ENCODE data around the gene VWA2.

Gene VWA2

DNA sequence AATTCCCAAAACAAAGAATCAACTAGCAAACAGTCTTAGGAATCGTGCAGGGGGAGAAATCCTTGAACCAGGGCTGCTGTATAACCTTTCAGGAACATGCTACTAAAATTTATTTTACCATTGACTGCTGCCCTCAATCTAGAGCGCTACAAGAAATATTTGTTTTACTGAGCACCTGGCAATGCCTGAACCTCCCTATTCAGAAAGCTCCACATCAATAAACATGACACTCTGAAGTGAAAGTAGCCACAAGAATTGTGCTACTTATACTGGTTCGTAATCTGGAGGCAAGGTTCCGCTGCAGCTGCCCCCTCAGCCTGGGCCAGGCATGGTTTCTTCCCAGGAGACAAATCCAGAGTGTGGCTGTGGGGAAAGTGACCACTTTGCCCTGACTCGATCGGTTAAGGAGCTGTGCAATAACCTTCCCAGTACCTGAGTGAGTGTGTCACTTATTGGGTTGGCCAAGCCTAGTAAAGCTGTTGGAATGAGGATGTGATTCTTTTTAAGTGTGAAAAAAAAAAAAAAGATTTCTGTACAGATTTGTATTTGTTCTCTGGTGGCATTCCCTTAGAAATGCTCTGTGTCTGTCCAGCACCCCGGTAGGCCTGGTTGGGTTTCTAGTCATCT lies 7.7 kb downstream of the VWA2 start:
- no peak for DNase-seq

DNA sequence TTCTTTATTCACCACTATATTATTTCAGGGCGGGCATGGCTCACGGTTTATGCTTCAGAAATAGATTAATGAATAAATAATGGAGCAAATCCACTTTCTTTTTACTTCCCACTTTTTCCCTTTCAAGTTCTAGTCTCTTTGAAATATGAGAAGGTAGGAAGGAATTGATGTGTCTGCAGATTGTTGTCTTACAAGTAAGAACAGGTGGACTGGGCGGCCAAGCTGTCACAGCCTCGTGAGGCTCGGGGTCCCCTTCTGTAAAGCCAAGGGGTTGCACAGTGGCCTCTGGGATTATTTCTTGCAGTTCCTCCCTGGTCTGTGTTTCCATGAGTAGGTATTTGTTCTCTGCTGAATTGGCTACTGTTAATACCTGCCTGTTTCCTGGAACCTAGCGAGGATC lies 11.2 kb downstream of the VWA2 start:
- no peak for DNase-seq

DNA sequence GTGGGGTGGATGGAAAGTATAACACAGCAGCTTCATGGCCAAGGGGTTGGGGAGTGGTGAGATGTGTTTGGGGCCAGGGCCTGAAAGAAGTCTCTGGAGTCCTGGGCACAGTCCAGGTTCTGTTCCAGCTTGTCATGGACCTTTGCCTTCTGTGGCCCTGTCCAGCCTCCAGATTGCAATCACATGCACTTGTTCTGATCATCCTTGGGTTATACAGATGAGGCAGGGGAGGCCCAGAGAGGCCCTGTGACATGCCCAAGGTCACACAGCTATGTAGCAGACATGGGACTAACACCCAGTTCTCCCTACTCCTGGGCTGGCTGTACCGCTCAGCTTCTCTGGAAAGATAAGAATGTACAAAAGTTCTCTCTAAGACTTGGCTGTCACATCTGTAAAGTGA lies 11.7 kb downstream of the VWA2 start:
- DNase-seq: no peak

DNA sequence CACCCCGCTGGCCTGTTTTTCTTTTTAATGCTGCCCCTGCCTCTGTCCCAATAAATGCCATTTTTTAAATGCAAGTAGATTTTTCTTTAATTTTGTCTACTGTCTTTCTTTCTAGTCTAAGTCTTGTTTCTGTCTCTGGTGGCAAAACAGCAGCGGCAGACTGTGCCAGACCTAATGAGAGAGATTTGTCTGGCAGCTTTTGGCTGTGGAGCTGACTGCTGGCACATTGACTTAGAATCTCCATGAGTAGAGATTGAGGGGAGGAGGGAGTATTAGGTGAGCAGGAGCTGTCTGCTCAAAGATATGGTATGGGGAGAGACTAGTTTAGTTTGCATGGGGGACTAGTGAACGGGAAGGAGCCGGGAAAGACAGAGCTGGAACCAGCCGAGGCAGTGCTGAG lies 13.0 kb downstream of the VWA2 start:
- no peak for DNase-seq

DNA sequence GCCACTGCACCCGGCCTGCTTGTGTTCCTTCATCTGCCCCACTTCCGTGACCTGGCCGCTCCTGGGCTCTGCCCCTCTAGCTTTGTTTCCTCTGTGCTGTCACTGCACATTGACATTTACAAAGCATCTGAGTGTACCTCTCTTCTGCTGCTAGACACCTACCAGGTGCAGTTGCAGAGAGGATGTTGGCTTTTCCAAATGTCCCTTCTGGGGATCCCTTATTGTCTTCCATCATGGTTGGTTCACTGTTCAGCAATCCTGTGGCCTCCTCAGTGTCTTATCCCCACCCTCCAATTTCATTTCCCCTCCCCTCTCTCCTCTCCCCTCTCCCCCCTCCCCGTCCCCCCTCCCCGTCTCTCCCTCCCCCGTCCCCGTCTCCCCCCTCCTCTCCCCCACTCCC lies 13.8 kb downstream of the VWA2 start:
- no peak for DNase-seq

DNA sequence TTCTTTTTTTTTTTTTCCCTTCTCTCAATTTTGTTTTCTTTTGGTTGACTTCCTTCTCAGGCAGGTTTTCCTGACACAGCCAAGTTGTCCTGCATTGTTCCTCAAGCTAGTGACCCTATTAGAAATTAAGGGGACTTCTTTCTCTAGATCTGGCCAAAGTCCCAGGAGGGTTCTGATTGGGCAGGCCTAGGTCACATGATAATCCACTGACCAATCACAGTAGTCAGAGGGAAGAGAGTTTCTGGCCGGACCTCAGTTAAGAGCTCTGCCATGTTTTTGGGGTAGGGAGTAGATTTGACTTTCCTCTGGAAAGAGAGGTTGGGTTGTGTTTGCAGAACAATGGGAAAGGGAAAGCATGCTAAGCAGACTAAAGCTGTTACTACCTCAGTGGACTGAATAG lies 16.2 kb downstream of the VWA2 start:
- DNase-seq: no peak

DNA sequence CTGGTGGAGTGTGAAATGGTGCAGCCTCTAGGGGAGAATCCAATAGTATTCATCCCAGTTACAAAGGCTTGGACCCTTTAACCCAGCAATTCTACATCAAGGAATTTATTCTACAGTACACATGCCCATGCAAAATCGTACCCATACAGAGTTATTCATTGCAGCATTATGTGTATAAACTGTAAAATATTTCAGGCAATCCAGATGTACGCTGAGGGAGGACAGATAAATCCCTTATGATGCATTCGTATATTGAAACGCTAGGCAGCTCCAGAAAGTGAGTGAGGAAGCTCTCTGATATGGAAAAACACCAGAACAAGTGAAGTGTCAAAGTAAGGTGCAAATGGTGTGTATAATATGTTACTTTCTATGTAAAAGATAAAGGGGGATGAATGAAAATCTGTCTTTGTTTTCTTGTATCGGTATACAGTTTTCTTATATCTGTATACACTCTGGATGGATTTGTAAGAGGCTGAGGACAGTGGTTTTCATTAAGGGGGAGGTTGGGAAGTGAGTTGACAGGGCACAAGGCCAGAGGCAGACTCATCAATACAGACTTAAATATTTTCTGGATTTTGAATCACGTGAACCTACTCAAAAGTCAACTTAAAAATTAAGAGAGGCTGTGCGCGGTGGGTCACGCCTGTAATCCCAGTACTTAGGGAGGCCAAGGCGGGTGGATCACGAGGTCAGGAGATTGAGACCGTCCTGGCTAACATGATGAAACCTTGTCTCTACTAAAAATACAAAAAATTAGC lies 17.1 kb downstream of the VWA2 start:
- DNase-seq: no peak

DNA sequence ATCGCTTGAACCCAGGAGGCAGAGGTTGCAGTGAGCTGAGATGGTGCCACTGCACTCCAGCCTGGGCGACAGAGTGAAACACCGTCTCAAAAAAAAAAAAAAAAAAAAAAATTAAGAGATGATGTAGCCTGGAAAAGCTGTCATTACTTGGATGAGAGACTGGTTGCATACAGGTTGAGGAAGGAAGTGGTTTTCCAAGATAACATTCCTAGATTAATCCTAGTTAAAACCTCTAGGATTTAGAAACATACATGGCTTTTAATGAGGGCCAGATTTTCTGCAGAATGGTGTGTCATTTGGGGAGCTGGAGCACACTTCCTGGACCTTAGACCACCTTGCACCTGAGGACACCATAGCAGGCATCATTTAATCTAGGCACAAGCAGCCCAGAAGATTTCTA lies 17.8 kb downstream of the VWA2 start:
- DNase-seq: no peak

DNA sequence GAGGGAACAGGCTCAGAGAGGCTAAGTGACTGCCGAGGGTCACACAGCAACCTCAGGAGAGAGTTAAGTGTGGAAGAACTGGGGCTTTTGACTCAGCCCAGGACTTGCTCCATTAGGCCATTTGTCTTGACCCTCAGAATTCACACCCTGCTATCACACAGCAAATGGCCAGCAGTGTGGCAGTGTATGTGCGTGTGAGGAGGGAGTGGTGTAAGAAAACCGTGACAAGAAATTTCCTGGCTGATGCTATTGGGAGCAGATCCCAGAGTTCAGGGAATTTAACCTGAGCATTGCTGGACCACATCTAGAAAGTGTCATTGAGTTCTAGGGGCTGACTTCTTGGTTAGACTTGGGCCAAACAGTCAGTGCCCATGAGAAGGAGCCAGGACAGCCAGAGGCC lies 18.4 kb downstream of the VWA2 start:
- no peak for DNase-seq

DNA sequence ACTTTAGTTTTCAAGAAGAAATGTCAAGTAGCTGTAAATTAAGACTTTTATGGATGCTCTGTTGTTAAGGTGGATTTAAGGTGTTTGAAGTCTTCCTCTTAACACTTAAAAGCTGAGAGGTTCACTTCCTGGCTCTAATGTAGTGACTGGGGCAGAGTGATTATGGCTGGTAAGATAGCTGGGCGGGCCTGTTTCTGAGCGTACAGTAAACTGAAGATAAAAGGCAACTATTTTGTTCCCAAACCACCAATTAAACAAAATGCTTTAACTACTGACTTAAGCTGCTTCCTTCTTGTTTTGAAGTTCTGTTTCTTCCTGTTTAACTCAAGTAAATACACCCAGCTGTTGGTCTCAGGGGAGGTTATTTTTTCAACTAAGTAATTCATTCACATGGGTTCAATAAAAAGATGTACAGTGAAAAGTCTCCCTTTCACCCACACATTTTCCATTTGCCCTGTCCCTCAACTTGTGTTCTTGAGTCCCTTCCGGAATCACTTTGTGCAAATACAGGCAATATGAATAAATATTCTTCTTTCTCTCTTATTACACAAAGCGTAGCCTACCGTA lies 19.3 kb downstream of the VWA2 start:
- peak; percentile 3 for DNase-seq

DNA sequence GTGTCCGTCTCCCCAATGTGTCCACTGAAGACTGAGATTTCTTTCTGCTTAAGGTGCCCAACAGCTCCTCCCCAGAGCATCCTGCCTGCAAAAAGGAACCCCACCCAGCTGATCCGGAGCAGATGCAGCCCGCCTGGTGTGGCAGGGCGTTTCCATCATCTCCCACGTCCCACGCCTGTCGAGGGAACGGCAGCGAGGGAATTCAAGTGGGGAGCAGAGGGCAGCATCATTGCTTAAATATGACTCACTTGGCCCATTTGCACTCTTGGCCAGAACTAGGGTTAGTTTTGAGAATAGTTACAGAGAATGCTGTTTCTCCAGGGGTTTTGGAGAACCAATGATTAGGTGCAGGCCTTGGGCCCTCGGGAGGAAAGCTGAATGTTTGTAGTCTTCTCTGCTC lies 20.8 kb downstream of the VWA2 start:
- DNase-seq: no peak

DNA sequence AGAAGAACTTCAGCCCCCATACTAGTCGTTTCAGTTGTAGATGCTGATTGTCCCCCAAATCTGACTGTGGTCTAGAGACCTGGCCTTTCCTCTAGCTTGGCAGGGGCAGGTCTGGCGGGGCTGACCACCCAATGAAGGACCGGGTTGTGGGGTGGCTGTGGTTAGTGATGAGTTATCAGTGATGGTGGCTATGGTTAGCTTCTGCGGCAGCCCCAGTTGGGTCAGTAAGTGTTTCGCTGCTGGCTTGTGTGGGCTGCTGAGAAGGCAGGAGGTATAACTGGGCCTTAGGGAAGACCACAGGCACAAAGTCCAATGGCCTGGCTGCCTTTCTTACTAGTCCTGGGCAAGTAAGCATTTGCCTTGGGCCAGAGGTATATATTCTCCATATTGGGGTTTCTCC lies 21.3 kb downstream of the VWA2 start:
- no peak for DNase-seq

DNA sequence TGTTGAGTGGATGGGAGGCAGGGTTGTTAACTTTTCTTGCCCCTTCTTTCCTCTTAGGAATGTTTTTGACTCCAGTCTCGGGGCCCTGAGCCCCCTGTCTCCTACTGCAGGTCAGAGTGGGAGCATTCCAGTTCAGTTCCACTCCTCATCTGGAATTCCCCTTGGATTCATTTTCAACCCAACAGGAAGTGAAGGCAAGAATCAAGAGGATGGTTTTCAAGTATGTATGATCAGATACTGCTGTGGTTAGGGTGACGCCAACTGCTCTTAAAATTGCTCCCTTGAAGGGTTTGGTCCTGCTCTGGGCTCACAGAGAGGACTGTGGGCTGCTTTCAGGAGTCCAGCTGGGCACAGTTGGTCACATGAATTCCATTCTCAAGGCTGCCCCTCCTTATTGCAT lies 22.0 kb downstream of the VWA2 start:
- no peak for DNase-seq

DNA sequence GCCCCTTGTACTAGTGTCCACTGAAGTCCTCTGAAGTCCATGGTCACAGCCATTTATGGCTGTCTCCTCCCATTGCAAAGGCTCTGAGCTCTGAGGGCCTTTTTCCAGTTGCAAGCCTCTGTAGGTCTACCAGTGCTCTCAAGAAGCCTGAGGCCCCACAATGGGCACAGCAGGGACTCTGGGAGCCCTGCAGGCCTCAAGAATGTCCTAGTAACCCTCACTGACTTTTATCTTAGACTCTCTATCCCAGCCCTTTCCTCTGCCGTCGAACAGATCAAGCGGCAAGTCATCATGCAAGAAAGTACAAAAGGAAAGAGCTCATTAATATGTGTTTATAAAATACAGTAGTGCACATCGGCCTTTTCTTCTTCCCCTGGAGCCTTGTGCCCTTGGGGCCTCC lies 23.4 kb downstream of the VWA2 start:
- DNase-seq: no peak

DNA sequence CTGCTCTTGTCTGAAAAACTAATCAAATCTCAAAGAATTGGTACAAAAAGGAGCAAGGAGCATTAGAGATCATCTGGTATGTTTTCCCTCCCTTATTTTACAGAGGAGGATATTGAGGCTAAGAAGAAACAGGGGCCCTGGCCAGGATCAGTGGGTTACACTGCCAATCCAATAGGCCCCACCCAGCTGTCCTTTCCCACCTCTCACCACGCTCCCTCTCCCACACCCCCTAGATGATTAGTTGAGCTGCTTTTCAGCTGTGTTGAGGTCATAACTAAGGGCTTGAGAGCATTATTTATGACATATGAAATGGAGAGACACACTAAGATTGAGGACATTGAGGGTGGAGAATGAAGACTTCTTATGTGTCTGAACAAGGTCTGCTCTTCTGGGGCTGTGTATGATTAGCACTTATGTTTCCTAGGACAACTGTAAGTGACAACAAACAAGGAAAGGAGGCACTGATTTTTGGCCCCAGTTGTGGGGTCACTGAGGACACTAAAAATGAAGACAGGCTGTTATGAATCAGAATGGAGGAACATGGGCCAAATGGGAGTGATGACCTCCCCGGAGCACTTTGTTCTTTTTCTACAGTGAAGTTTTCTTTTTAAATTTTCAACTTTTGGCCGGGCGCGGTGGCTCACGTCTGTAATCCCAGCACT lies 26.5 kb downstream of the VWA2 start:
- DNase-seq: no peak

DNA sequence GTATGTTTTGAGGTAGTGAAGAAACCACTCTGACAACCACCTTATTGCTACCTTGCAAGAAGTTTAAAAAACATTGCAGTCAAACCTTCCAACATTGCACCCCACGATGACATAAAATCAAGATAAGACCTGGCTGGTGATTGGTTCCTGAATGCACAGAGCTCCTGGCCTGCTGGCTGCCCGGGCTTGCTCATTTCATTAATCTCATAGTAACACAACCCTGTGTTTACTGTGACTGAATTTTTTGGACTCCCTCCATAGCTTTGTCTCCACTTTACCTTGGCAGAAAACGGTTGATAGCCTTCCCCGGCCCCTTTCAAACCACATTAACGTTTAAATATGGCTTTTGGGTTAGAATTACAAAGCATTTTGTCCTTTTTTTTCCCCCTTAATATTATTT lies 27.5 kb downstream of the VWA2 start:
- no peak for DNase-seq

DNA sequence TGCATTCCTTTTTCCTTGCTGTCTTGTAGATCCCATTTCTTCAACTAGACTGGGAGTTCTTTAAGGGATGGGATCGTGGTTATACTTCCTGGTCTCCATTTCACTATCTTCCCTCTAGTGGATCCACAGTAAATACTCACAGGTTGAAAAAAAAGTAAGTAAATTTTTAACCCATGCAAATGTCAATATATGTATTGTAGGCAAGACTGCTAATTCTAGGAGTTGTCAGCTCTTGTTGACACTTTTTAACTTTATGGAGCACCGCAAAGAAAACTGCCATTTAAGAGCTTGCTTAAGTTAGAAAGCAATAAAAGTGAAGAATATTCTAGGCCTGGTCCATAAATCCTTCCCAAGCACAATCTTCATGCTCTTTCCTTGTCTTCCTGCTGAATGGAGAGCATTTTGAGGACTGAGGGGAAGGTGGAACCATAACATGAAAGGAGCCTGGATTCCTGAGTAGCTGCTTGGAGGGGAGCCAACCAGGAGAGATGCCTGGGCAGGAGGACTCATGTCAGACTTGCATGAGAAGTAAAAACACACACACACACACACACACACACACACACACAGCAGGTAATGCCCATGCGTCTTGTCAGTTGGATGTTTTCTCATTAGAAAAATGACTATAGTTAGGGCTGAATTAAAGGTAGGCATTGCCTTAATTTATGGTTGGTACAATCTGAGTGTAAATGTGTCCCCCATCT lies 32.2 kb downstream of the VWA2 start:
- DNase-seq: no peak

DNA sequence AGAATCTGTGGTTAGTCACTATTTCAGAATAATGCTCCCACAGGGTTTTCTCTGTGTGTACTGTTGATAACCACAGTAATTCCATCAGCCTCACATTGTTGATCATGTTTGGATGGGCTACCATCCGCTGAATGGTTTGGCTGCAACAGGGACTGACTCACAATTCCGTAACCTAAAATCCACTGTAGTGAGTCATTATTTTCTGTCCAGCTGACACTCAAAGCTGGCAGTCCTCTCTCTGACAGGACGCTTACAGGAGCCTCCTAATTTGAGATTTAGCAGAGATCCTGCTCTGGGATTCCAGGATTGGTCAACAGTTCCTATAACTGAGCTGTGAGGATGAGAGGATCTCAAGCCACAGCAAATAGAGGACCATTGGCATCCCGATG lies 32.7 kb downstream of the VWA2 start:
- DNase-seq: no peak

DNA sequence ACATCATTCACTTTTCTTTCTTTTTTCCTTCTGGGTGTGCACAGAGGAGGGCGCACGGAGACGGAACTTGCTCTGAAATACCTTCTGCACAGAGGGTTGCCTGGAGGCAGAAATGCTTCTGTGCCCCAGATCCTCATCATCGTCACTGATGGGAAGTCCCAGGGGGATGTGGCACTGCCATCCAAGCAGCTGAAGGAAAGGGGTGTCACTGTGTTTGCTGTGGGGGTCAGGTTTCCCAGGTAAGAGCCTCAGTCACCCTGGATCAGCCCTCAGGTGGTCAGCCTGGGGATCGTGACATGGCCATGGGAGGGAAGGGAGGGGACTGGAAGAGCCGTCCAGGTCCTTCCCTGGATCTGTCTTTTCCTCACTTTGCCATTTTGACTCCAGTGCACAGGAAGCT lies 33.6 kb downstream of the VWA2 start:
- no peak for DNase-seq

DNA sequence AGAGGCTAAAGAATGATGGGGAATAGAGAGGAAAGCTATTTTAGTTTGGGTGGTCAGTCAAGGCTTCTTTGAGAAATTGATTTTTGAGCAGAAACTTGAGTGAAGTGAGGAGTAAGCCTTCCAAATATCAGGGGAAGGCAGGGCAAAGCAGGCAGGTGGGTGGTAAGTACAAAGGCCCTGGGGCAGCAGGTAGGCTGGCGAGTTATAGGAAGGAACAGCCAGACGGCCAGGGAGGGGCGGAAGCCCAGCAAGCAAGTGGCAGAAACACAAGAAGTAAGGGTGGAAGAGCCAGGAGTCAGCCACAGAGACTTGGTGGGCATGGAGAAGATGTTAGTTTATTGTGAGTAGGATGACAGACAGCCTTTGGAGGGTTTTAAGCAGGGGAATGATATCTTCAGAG lies 34.9 kb downstream of the VWA2 start:
- DNase-seq: no peak

DNA sequence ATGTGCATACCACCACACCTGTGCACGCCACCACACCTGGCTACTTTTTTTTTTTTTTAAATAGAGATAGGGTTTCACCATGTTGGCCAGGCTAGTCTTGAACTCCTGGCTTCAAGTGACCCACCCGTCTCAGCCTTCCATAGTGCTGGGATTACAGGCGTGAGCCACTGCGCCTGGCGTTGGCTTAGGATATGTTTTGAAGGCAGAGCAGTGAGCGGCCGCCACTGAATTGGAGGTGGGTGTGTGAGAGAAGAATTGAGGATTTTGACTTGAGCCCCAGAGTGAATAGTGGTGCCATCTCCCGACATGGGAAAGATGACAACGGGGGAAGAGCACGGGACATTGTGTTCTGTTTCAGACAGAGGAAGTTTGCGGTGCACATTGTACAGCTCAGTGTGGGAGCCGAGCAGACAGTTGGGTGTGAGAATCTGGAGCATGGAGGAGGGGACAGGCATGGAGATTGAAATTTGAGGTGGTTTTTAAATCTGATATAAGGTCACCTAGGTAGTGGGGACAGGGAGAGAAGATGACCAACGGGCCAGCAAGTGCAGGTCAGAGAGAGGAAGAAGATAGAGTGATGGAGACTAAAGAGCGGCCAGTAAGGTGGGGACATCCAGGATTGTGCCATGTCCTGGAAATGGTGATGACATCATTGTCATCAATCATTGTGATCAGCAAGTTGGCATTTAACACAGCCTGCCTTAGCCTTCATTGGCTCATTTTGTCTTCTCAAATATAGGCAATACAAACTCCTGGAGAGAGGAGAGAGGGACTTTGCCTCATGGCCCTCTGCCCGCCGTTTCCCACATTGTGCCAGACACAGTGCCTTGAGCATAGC lies 35.8 kb downstream of the VWA2 start:
- DNase-seq: no peak

DNA sequence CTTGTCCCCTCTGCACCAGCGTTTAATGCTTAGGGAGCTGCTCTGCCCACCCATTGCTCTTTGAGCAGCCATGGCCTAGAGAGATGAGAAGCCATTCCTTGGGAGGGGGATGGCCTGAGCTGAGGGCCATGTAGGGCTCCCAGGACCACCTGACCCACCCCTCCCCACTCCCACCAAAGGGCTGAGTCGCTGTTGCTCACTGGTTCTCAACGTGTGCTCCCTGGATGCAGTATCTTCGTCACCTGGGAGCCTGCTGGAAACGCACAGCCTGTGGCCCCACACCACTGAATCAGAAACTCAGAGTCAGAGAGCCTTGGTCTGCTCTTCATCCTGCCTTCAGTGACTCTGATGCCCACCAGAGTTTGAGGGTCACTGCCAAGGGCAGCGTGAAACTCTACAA lies 37.0 kb downstream of the VWA2 start:
- no peak for DNase-seq

DNA sequence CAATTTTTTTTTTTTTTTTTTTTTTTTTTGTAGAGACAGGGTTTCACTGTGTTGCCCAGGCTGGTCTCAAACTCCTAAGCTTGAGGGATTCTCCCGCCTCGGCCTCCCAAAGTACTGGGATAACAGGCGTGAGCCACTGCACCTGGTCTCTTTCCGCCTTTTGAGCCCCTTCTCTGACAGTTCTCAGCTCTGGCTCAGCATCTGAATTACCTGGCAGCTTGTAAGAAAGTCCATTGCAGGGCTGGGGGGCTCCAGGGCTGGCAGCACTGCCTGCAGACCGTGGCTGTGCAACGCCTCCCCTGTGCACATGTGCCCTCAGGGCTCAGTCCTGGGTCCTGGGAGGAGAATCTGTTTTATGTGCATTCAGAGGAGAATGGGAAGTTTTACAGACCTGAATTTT lies 37.6 kb downstream of the VWA2 start:
- no peak for DNase-seq
